Measurements from ENCODE around the gene MRAS. TPM values are rescaled to one million over a fixed set of nuclear protein-coding genes. Genes with fewer than 3 reads are reported as not detected.
A peak's percentile ranks its signal among the peaks of the same experiment; 100 is the strongest.

Gene MRAS
- total and polyA plus RNA-seq, 2 of the 13 experiments (the other 11 are each of a cell fraction or from before 2014, with no cell fraction given) = 8.8 to 36.2 TPM

GRCh38 chr3:138445654-138446053 is 97.3 kb downstream of the MRAS start:
- WGBS (ENCODE audit: low lambda C conversion rate) = 88% methylated on average over 3 of the region's 4 CpGs
- ChIA-PET CTCF (ENCODE audit: low intra/inter-chr PET ratio, low total read pairs) (no interaction called here), POLR2A (no interaction called here)
- peaks cover 20% of the 10 kb centered on the region for H3K4me1 ChIP-seq (ENCODE audit: insufficient read depth, low read length)
- H3K27me3 ChIP-seq (ENCODE audit: control insufficient read depth in 1 of 2, insufficient read depth in 2 of 2, low read length in 2 of 2) = no peaks in the 10 kb centered on the region
- FAIRE-seq = no peak
- no peak overlapping the region for H3K4me2 ChIP-seq (ENCODE audit: low read depth, low read length)
- H3K79me2 ChIP-seq (ENCODE audit: insufficient read depth, low read length) = no peaks in the 10 kb centered on the region
- H4K20me1 ChIP-seq (ENCODE audit: insufficient read depth, low read length) = no peaks in the 10 kb centered on the region
- no peak for ATAC-seq
- H3K9me3 ChIP-seq (ENCODE audit: low read length) = no peaks in the 10 kb centered on the region
- no peak overlapping the region for H2AFZ ChIP-seq (ENCODE audit: low read length)
- H3K4me3 ChIP-seq (replicated peaks in 1 of 3; ENCODE audit: insufficient read depth in 1 of 3, low read depth in 2 of 3, low read length in 3 of 3) = no peak overlapping the region
- no peak for TF ChIP-seq NFE2 (CRISPR knock-in tag; IDR thresholded peaks at IDR 0.05)
- TF ChIP-seq ZNF629 (CRISPR knock-in tag; conservative IDR thresholded peaks at IDR 0.05) = peak; percentile 79
- TF ChIP-seq ZNF317 (CRISPR knock-in tag; IDR thresholded peaks at IDR 0.05) = no peak
- no peak for TF ChIP-seq PCBP1 (IDR thresholded peaks at IDR 0.05; ENCODE audit: borderline replicate concordance, low read depth, low read length)
- TF ChIP-seq TCF7L2 (IDR thresholded peaks at IDR 0.05; ENCODE audit: low read depth, low read length) = no peak
- TF ChIP-seq ZNF503 (CRISPR knock-in tag; IDR thresholded peaks at IDR 0.05) = no peak
- TF ChIP-seq RAD51 (IDR thresholded peaks at IDR 0.05; ENCODE audit: borderline replicate concordance) = no peak
- TF ChIP-seq ZMAT5 (CRISPR knock-in tag; IDR thresholded peaks at IDR 0.05; ENCODE audit: borderline replicate concordance, low read depth) = no peak
- no peak for DNase-seq (ENCODE audit: low spot score)
- H3K27ac ChIP-seq (ENCODE audit: extremely low read length, insufficient read depth, low read length) = no peak overlapping the region
- intact Hi-C loops (cut with micrococcal nuclease; ENCODE audit: unreplicated experiment) (no loop called here), in situ Hi-C loops (cut with HindIII; ENCODE audit: extremely low pct_ligation_motif_present, low pct_unique_long_range_greater_than_20kb) (no loop called here)
- H3K36me3 ChIP-seq (replicated peaks in 1 of 2; ENCODE audit: control insufficient read depth in 1 of 2, insufficient read depth in 2 of 2, low read length in 2 of 2) = no peaks in the 10 kb centered on the region
- no peak overlapping the region for H3K9ac ChIP-seq (ENCODE audit: insufficient read depth, low read depth, low read length)
- BruUV-seq (replicated peaks) = no TSS peak
